Measurements from ENCODE around the gene NEU2.
"Not testable (repeated sequence)": the region's sequence is repeated elsewhere in the genome, so short reads cannot be mapped to it uniquely, and the experiment has no call there.

The NEU2 gene

DNA sequence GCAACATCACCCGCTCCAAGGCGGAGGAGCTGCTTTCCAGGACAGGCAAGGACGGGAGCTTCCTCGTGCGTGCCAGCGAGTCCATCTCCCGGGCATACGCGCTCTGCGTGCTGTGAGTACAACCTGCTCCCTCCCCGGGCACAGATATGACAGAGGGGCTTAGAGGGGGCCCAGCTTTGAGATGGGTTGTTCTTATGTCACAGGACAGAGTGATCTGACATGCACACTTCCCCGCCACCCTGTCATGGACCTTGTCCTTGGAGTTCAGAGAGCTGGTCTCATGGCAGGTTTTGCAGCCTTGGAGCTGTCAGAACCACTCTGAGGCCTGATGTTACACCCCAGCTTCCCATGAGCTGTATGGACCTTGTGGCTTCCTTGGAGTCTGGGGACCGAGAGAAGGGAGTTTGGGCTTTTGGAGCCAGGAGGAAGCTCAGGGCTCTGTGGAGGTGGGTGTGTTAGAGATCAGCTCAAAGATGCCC, 28.1 kb downstream of the NEU2 start:
- FAIRE-seq = no peak
- TF ChIP-seq SPI1 (IDR thresholded peaks at IDR 0.05; ENCODE audit: low read depth, low read length) = no peak
- TF ChIP-seq POLR2A (IDR thresholded peaks at IDR 0.05; ENCODE audit: low read depth, low read length) = no peak
- DNase-seq (ENCODE audit: insufficient read length, low spot score) = no peak

DNA sequence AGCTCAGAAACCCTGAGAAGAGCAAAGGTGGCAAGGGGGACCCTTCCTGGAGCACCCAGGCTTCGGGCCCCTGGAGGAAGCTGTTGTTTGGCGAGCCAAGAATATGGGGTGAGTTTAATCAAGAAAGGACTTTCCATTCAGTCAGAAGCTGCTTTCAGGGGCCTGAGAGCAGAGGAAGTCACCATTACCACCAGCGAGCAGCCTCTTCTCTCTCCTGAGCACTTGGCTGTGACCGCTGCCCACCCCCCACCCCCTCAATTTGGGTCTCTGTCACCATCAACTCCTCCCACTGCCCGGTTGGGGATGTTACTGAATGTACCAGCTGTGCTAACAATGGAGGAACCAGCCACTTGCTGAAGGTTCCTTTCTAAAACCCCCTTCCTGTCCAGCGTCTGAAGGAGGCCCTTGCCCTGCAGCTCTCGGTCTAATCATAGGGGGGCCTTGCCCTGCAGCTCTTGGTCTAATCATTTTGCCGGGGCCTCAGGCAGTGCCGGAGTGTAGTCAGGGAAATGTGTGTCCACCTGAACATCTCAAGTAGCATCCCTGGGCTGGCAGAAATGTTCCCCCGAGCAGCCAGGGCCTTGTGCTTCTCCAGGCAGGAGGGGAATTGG, 28.6 kb downstream of the NEU2 start:
- FAIRE-seq (peak; percentile 89), DNase-seq (ENCODE audit: insufficient read length, low spot score) (no peak)
- TF ChIP-seq POU2F2 (IDR thresholded peaks at IDR 0.05; ENCODE audit: low read depth, low read length) (peak; percentile 58; the same call in 1 of the 2 replicates), PAX5 (IDR thresholded peaks at IDR 0.05; ENCODE audit: insufficient read depth, low read length, severe bottlenecking) (peak; percentile 72), POLR2A (IDR thresholded peaks at IDR 0.05; ENCODE audit: low read depth, low read length) (peak; percentile 72; the same call in 1 of the 2 replicates), SPI1 (IDR thresholded peaks at IDR 0.05; ENCODE audit: low read depth, low read length) (peak; percentile 67), POLR2AphosphoS5 (IDR thresholded peaks at IDR 0.05; ENCODE audit: low read depth, low read length) (peak; percentile 78), TAF1 (IDR thresholded peaks at IDR 0.05; ENCODE audit: low read depth, low read length) (peak; percentile 85)

DNA sequence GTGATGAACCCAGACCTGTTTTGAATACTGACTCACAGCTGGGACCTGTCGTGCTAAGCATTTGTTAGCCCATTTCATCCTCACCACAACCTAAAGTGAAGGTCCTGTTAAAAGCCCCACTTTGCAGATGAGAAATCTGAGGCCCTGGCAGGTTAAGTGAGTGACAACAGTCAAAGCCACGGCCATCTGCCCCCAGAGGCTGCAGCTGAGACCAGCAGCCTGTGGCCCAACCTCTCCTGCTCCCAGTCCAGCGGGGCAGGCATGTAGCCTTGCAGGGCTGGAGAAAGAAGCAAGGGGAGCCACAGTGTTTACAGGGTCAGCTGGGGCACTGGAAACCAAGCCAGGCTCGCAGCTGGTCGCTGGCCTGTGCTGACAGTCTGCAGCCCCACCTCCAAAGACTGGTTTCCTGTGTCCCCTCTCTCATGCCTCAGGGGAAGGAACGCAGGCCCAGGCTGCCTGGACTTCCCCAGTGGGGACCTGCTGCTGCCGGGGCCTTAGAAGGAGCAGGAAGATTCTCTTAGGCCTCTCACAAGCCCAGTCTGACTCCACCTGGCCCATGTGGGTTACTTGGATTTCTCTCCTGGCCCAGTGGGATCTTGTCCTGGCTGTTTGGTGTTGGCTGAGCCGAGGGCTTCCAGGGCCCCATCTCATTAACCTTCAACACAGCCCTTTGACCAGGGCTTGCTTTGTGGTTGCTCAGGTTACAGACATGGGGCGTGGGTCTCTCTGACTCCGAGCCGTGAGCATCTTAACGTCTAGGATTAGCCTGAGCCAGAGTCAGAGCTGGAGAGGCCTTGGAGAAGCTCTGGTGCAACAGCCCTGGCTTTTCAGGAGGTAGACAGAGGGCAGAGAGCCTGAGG, 29.3 kb downstream of the NEU2 start:
- TF ChIP-seq POLR2AphosphoS5 (IDR thresholded peaks at IDR 0.05; ENCODE audit: low read depth, low read length) (no peak; the same call in 1 of the 2 replicates), POU2F2 (IDR thresholded peaks at IDR 0.05; ENCODE audit: low read depth, low read length) (peak; percentile 36), POLR2A (IDR thresholded peaks at IDR 0.05; ENCODE audit: low read depth, low read length) (peak; percentile 38; the same call in 1 of the 2 replicates), TAF1 (IDR thresholded peaks at IDR 0.05; ENCODE audit: low read depth, low read length) (peak; percentile 25)
- FAIRE-seq (peak; percentile 67), DNase-seq (ENCODE audit: insufficient read length, low spot score) (no peak)

DNA sequence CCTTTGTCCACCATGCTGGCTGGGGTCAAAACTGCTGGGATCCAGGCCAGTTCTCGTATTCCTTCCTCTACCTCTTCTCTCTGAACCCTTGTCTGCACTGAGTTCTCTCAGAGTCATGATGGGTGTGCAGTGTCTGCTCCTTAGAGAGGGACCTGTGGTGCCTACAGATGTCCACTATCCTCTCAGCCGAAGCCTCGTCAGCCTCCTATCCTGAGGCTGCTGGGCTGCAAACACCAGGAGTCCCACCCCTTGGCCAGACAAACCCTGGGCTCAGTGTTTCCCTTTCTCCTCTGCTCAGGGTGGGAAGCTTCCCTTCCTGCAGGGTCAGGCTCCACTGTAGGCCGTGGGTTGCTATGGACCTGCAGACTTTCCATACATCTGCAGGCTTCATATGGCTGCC, 30.0 kb downstream of the NEU2 start:
- TF ChIP-seq SPI1 (IDR thresholded peaks at IDR 0.05; ENCODE audit: low read depth, low read length) (no peak), TAF1 (IDR thresholded peaks at IDR 0.05; ENCODE audit: low read depth, low read length) (no peak), POU2F2 (IDR thresholded peaks at IDR 0.05; ENCODE audit: low read depth, low read length) (no peak), POLR2AphosphoS5 (IDR thresholded peaks at IDR 0.05; ENCODE audit: low read depth, low read length) (no peak), PAX5 (IDR thresholded peaks at IDR 0.05; ENCODE audit: insufficient read depth, low read length, severe bottlenecking) (no peak), POLR2A (IDR thresholded peaks at IDR 0.05; ENCODE audit: low read depth, low read length) (no peak)
- DNase-seq (ENCODE audit: insufficient read length, low spot score) = no peak
- no peak for FAIRE-seq

DNA sequence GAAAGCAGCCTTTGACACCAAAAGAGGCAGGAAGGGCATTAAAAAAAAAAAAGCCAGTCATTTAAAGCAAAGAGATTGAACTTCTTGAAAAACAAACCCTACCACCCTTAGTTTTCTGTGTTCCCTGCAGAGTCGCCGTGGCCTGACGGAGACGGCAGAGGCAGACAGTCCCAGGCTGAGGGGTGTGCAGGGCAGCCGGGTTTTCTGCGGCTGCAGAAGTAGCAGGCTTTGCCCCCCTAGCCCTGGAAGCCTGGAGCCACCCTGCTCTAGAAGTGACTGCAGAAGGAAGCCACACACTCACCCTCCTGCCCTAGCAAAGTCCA, 30.4 kb downstream of the NEU2 start:
- DNase-seq (ENCODE audit: insufficient read length, low spot score) (no peak), FAIRE-seq (no peak)
- TF ChIP-seq POLR2A (IDR thresholded peaks at IDR 0.05; ENCODE audit: low read depth, low read length) (no peak), POU2F2 (IDR thresholded peaks at IDR 0.05; ENCODE audit: low read depth, low read length) (no peak), POLR2AphosphoS5 (IDR thresholded peaks at IDR 0.05; ENCODE audit: low read depth, low read length) (no peak), PAX5 (IDR thresholded peaks at IDR 0.05; ENCODE audit: insufficient read depth, low read length, severe bottlenecking) (no peak), TAF1 (IDR thresholded peaks at IDR 0.05; ENCODE audit: low read depth, low read length) (no peak), SPI1 (IDR thresholded peaks at IDR 0.05; ENCODE audit: low read depth, low read length) (no peak)

- DNase-seq (ENCODE audit: insufficient read length, low spot score) = no peak
- TF ChIP-seq PAX5 (IDR thresholded peaks at IDR 0.05; ENCODE audit: insufficient read depth, low read length, severe bottlenecking) (no peak), TAF1 (IDR thresholded peaks at IDR 0.05; ENCODE audit: low read depth, low read length) (no peak; the same call in 1 of the 2 replicates), POLR2AphosphoS5 (IDR thresholded peaks at IDR 0.05; ENCODE audit: low read depth, low read length) (peak; percentile 62; the same call in 1 of the 2 replicates), POU2F2 (IDR thresholded peaks at IDR 0.05; ENCODE audit: low read depth, low read length) (peak; percentile 92), SPI1 (IDR thresholded peaks at IDR 0.05; ENCODE audit: low read depth, low read length) (0 out of 2 replicates have a peak, but pooled peaks have one; percentile 7), POLR2A (IDR thresholded peaks at IDR 0.05; ENCODE audit: low read depth, low read length) (peak; percentile 48; the same call in 1 of the 2 replicates)
- FAIRE-seq = peak; percentile 96
Observed at GRCh38 chr2:233063269-233063975, 30.9 kb downstream of the NEU2 start.

DNA sequence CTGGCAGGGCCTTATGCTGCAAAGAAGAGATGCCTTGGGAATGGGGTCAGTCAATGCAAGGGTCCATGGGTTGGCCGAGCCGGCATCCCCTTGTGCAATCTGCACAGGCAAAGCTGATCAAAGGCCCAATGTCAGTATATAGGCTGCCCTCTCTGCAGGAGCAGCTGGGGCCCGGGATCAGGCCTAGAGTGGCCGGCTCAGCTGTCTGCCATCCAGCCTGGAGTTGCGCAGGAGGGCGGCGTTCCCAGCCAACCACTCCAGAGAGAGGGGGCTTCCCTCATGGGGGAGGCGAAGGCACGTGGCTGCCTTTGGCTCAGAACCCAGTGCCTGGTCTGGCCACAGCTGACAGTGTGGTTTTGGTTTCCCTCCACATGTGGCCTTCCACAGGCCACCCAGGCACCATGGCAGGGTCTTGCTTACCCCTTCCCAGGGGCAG, 31.5 kb downstream of the NEU2 start:
- TF ChIP-seq SPI1 (IDR thresholded peaks at IDR 0.05; ENCODE audit: low read depth, low read length) = no peak
- no peak for DNase-seq (ENCODE audit: insufficient read length, low spot score)
- peak; percentile 9 for FAIRE-seq

DNA sequence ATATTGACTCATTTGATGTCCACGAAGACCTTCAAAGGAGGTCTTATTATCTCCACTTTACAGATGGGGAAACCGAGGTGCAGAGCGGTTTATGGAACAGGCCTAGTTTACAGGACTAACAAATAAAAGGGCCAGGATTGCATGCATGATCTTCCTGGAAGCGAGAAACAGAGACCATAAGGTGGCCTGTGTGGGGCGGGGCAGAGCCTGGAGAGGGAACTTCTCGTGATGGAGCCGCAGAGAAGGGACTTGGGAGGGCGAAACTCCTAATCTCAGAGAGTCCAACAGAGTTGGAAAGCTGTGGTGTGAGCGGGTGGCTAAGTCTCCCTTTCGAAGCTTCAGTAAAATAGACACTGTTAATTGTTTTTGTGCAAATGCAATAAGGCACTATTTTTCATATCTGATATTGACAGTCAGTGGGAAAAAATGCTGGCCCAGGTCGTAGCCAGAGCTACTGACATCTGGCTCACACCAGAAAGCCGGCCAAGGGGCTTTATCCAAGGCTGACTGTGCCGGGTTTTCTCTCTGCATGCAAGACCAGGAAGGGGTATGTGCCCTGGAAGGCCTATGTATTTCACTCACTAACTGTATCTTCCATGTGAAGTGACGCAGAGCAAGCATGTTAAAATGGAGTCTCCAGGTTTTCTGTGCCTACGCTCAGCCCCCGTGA, 32.2 kb downstream of the NEU2 start:
- FAIRE-seq (no peak), DNase-seq (ENCODE audit: insufficient read length, low spot score) (no peak)
- no peak for TF ChIP-seq PAX5 (IDR thresholded peaks at IDR 0.05; ENCODE audit: insufficient read depth, low read length, severe bottlenecking)
- TF ChIP-seq POLR2A (IDR thresholded peaks at IDR 0.05; ENCODE audit: low read depth, low read length) = peak; percentile 49; the same call in 1 of the 2 replicates

DNA sequence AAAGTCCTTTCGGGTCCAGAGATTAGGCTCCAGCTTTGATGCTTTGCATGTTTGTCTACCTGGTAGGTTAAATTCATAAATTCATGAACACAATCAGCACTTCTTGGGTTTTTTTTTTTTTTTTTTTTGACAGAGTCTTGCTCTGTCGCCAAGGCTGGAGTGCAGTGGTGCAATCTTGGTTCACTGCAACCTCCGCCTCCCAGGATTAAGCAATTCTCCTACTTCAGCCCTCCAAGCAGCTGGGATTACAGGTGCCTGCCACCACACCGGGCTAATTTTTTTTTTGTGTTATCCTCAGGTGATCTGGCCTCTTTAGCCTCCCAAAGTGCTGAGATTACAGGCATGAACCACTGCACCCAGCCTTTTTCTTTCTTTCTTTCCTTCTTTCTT, 32.7 kb downstream of the NEU2 start:
- DNase-seq (ENCODE audit: insufficient read length, low spot score); FAIRE-seq: not testable (repeated sequence)
